HG03066 (cell line): Measurements from ENCODE around the gene UNC93A.
"Not testable (repeated sequence)": the region's sequence is repeated elsewhere in the genome, so short reads cannot be mapped to it uniquely, and the experiment has no call there.

Source experiments
- ATAC-seq: cut with Tn5 transposase; IDR thresholded peaks from one replicate; pipeline ENCODE4 v1.9.1; 2021; ENCODE audit warnings: low read depth; ENCODE audit not compliant: unreplicated experiment

The UNC93A gene

GRCh38 chr6:167270499-167271311 lies 20.4 kb upstream of the UNC93A start:
- ATAC-seq = no peak

GRCh38 chr6:167272151-167272550 lies 19.0 kb upstream of the UNC93A start:
- ATAC-seq = no peak

- no peak for ATAC-seq
Measured at GRCh38 chr6:167272696-167273379, 18.3 kb upstream of the UNC93A start.

DNA sequence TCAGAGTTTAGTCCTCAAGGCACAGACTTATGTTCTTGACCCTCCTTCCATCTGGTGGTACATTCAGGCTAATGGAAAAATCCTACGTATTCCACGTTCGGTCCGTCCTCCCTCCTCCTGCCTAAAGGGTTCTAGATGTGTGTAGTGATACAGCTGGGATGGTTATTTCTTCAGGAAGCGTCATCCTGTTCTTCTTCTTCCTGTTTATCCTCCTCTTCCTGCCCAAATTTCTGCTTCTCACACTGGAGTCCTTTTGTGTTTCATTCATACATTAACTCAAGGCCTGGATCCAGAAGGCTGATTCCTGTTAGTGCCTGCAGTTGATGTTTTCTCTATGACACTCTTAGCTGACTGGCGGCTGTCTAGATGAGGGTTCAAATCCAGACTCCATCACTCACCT lies 16.8 kb upstream of the UNC93A start:
- ATAC-seq = no peak

- no peak for ATAC-seq
Measured at GRCh38 chr6:167275001-167275400, 16.1 kb upstream of the UNC93A start.

- ATAC-seq = no peak
Measured at GRCh38 chr6:167275436-167275835, 15.7 kb upstream of the UNC93A start.

GRCh38 chr6:167276772-167277533 lies 14.2 kb upstream of the UNC93A start:
- no peak for ATAC-seq

DNA sequence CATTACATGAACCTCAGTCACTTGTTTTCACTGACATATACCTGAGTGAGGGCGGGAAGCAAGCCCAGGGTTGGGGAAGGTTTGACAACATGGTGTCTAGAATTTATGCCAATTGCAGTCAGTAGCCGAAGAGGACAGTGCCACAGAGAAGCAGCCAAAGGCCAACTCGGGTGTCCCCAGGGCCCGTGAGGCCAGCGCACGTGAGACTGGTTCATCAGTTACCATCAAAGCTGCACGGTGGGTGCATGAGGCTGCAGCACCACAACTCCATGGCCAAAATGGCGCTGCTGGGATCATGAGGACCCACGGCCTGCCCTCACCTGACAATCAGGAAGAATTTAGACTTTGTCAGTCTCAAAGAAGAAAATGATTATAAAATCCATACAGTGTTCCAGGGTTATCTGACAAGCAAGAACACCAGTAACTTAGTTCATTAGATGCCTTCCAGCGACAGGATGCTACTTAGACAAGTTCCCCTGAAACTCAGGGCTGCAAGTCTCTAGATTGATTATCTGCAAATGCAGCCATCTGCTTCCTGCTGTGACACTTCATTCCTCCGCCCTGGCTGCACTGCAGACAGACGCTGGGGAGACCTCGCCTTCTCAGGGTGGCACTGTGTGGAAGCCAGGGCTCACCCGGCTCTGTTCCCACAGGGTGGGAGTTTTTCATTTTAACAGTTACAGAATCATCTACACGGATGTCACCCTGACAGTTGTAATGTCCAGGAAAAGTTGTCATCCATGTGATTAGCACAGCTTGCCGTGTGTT lies 12.8 kb upstream of the UNC93A start:
- not testable (repeated sequence) for ATAC-seq

DNA sequence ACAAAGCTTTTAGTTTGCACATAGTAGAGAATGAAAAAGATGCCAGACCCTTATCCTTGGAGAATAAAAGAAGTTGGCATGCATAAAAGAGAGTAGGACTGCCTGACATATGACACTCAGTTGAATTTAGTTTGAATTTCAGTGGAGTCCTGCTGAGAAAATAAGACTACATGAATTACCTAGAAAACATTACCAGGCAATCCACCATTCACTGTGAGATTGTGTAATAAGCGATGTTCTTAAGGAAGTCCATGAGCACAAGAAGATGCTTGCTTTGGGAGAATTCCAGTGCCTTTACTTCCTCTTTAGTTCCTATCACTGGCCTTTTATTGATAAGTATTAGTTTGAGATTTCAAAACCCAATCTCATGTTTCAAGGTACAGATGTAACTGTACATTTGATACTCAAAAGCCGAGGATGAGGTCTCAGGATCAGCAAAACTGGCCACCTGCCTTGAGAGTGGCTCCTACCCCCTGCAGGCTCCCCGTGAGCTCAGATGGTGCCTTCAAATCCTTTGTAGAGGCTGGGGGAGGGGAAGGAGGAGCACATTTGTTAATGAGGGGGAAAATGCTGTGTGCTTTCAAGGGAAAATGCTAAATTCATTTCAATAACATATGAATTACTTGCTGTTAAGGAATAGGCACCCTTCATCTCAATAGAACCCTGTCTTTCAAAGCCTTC lies 11.2 kb upstream of the UNC93A start:
- ATAC-seq = no peak

- ATAC-seq = not testable (repeated sequence)
Measured at GRCh38 chr6:167280466-167280865, 10.6 kb upstream of the UNC93A start.

DNA sequence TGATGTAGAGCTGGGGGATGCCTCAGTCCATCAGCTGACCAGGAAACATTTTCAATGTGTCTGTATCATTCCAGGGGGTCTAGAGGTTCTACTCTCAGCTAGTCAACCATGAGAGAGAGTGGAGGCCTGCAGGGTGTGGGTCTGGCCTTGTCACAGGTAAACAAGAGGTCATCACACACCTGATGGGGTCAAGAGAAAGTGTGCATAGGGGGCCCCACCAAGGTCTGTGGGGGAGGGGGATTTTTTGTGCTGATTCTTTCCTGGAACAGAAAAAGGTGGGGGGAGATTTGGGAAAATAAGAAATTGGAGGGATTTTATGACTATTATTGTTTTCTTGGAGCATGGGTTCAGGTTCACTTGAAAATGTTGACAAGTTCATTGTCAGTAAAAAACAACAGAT lies 8.9 kb upstream of the UNC93A start:
- ATAC-seq = no peak

DNA sequence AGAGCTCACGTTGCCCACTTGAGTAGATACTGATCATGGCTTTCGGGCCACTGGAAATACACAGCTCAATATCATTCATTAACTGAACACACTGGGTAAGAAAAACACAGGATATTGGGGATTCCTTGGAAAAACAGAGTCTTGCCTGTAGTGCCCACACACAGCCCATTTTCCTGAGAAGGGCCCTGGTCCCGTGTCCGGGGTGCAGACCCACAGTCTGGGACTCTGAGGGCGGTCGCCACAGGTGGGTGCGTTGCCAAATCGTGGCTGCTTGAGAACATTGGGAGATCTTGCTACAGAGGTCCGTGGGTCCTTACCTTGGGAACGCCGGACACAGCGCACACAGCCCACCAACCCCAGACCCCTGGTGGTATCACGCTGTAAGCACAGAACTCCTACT lies 6.5 kb upstream of the UNC93A start:
- ATAC-seq = not testable (repeated sequence)

- no peak for ATAC-seq
Measured at GRCh38 chr6:167285077-167285770, 5.9 kb upstream of the UNC93A start.

DNA sequence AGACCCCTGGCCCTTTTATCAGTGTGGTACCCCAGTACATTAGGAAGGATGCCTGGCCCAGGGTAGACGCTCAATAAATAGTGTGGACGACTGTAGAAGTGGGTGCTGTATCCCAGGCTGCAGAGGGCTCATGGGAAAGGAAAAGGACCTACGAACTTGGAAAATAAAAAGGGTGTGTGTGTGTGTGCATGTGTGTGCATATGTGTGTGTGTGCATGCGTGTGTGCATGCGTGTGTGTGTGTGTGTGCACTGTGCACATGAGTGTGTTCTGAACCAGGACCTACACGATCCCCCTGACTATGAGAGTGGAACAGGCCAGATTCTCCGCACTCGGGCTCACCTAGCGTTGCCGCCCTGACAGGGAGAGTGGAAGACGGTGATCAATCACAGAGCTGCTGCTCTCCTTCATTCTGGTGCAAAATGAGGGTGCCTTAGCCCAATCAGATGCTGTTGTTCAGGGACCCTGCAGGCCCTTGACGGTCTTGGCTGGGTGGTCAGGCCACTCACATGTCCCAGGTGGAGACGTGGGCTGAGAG lies 3.5 kb upstream of the UNC93A start:
- no peak for ATAC-seq

DNA sequence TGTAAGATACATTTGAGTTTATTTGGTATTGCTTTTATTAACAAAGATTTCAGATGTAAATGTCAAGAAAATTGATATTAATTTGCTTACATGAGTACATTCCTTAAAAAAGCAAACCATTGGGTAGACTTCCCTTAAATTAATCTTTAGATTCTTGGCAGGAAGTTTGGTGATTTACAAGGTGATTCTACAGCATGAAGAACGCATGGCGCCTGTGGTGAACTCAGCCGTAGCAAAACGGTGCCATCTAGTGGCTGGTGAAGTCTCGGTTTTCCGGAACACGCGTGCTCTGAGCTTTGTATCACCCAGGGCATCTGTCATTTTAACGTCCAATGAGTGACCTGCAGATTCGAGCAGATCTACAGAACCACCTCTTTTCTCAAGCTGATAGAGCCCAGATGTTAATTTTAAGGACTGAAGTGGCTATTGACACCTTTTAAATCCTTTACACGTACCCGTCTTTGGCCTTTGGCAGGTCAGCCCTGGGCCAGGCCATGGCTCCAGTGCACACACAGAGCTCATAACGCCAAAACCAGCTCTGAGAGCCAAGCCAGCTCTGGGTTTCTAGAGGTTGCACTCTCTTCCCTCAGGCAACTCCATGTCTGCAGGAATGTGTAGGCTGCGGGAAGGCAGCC lies 2.4 kb upstream of the UNC93A start:
- peak; percentile 83 for ATAC-seq

DNA sequence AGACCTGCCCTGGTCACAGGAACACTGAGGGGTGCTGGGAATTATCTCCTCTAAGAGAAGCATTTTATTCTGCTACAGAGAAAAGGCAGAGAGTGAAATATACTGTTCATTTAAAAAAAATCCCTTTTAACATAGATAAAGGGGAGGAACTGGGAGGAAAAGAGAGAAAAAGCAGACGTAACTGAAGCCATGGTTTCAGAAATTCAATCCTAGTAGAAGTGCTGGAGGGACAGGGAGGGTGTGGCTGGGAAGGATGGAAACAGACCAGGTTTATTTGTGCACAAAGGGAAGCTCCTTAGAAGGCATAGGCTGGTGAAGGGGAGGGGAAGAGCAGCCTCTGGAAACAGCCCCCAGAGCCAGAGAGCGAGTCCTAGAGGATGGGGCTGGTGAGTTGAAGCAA lies 1.8 kb upstream of the UNC93A start:
- not testable (repeated sequence) for ATAC-seq

- no peak for ATAC-seq
Measured at GRCh38 chr6:167291623-167292300, 647 bp downstream of the UNC93A start.
